GF-D8 (cell line): ENCODE measurements around the gene PCNT.

Experiments used
- DNase-seq: peaks from one replicate; lab custom pipeline; 2025; lab: John Stamatoyannopoulos, UW

The PCNT gene, protein sequence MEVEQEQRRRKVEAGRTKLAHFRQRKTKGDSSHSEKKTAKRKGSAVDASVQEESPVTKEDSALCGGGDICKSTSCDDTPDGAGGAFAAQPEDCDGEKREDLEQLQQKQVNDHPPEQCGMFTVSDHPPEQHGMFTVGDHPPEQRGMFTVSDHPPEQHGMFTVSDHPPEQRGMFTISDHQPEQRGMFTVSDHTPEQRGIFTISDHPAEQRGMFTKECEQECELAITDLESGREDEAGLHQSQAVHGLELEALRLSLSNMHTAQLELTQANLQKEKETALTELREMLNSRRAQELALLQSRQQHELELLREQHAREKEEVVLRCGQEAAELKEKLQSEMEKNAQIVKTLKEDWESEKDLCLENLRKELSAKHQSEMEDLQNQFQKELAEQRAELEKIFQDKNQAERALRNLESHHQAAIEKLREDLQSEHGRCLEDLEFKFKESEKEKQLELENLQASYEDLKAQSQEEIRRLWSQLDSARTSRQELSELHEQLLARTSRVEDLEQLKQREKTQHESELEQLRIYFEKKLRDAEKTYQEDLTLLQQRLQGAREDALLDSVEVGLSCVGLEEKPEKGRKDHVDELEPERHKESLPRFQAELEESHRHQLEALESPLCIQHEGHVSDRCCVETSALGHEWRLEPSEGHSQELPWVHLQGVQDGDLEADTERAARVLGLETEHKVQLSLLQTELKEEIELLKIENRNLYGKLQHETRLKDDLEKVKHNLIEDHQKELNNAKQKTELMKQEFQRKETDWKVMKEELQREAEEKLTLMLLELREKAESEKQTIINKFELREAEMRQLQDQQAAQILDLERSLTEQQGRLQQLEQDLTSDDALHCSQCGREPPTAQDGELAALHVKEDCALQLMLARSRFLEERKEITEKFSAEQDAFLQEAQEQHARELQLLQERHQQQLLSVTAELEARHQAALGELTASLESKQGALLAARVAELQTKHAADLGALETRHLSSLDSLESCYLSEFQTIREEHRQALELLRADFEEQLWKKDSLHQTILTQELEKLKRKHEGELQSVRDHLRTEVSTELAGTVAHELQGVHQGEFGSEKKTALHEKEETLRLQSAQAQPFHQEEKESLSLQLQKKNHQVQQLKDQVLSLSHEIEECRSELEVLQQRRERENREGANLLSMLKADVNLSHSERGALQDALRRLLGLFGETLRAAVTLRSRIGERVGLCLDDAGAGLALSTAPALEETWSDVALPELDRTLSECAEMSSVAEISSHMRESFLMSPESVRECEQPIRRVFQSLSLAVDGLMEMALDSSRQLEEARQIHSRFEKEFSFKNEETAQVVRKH (N-terminal part only)

DNA sequence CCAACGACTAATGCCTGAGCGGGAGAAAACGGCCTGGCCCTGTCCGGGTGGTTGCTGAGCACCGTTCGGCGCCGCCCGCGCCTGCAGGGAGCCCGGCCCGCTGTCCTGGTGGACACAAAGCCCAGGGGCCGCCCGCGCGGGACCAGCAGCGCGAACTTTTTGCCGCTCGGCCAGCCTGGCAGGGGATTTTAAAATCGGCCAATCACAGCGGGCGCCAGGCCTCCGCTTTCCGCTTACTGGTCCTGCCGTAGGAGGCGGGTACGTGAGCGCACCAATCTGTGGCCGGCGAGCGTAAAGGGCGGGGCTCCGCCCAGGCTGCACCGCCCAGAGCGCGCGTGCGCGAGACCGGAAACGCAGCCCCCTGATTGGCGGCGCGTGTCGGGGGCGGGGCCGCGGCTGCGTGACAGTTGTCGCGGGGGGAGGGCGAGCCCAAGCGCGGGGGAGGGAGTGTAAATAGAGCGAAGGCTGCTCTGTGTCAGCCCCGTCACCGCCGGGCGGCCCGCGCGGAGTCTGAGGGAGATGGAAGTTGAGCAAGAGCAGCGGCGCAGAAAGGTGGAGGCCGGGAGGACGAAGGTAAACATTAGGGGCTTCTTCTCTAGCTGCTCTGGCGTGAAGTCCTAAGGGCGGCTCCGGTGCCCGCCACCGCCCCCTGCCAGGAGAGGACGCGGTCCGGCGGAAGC, at the start of gene PCNT, which contains the start of gene C21orf58:
TSS of gene PCNT (plus strand) at position 447 of the 680 bp plus-strand sequence. CDS start at position 520, 73 bp downstream.
TSS of gene C21orf58 (minus strand) at position 161 of the 680 bp plus-strand sequence. CDS start 1,132 bp downstream, outside the sequence.
- DNase-seq: peak; percentile 96

DNA sequence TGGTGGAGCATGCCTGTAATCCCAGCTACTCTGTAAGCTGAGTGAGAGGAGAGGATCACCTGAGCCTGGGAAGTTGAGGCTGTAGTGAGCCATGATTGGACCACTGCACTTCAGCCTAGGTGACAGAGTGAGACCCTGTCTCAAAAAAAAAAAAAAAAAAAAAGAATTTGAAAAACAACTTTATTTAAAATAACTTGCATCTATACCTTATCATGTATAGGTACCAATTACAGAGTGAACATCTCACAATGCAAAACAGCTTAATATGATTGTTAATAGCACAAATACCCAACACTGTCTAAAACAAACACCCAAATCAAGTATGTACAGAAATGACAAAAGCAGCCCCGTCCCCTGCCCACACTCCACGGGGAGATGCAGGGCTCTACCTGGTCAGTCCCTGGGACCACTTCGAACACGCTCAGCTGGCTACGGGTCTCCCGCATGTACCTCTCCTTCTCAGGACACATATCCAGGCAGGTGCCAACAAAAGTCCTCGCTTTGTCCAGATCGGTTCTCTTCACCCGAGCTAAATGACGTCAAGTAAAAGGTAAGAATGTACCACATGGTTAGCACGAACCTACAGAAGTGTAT, 49.1 kb upstream of the PCNT start:
- DNase-seq: no peak

- DNase-seq: no peak
These were observed 39.8 kb upstream of the PCNT start for GRCh38 chr21:46284077-46284644.

GRCh38 chr21:46284733-46285132, 39.2 kb upstream of the PCNT start:
- DNase-seq: no peak

GRCh38 chr21:46285206-46285661, 38.7 kb upstream of the PCNT start, which contains the start of gene MCM3AP:
TSS of gene MCM3AP (minus strand) at chr21:46285611. CDS start at chr21:46285286, 325 bp downstream.
- peak; percentile 15 for DNase-seq

DNA sequence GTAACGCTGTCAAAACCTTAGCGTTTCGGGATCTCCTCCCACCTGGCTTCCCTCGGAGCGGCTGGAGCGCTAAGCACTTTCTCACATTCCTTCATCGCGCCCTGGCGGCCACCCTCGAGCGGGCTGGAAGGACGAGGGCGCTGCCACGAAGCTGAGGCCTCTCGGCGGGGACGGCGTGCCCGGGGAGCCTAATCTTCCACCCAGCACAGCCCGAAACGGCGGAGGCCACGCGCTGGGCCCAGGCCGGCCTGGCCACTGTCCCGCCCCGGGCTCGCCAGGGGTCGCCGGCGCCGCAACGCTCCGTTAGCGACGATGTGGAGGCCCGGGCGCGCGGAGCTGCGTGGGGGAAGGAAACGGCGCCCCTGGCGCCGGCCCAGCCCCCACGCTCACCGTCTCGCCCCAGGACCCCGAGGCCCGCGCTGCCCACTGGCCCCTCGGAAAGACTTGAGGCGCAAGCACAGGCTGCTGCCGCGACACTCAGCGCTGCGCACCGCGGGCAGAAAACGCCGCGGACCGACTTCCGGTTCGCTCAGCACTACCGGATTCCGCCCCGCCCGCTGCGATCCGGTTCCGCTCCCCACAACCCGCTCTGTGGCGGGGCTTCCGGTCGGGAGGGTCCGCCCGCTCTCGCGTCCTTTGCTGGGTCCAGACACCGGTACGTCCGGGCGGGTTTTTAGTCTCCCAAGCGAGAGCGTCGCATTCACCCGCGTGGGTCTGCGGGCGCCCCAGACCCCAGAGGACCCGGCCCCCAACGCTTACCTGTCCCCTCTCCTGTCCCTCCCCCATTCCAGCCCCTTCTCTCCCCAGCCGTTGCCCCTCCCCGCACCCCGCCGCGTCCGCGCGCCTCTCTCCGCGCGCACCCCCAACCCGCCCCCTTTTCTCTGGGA, 38.0 kb upstream of the PCNT start, which contains the start of gene YBEY:
TSS of gene YBEY (plus strand) at position 582 of the 887 bp plus-strand sequence. CDS start 572 bp downstream, outside the sequence.
- DNase-seq: peak; percentile 67

DNA sequence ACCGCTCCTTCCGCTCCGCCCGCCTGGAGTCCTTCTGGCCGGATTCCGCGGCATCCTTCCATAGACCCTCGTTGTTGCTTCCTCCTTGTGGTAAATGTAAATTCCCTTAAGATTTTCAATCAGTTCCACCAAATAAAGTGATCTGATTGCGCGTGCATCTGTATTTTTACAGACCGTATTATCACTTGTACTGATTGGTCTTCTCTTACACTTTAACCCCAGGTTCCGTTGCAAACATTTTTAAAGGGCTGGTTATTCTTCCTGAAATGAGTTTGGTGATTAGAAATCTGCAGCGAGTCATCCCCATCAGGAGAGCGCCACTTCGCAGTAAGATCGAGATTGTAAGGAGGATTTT, 37.3 kb upstream of the PCNT start:
- peak; percentile 65 for DNase-seq

DNA sequence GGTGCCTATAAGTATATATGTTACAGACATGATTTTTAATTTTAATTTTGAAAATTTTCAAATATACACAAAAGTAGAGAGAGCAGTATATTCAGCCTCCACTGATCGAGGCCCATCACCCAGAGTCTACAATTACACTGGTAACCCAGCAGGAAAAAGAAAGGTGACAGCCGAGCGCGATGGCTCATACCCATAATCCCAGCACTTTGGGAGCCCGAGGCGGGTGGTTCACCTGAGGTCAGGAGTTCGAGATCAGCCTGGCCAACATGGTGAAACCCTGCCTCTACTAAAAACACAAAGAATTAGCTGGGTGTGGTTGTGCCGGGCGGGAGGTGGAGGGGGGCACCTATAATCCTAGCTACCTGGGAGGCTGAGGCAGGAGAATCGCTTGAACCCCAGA, 36.4 kb upstream of the PCNT start:
- no peak for DNase-seq

GRCh38 chr21:46289655-46290179, 34.2 kb upstream of the PCNT start:
- no peak for DNase-seq

DNA sequence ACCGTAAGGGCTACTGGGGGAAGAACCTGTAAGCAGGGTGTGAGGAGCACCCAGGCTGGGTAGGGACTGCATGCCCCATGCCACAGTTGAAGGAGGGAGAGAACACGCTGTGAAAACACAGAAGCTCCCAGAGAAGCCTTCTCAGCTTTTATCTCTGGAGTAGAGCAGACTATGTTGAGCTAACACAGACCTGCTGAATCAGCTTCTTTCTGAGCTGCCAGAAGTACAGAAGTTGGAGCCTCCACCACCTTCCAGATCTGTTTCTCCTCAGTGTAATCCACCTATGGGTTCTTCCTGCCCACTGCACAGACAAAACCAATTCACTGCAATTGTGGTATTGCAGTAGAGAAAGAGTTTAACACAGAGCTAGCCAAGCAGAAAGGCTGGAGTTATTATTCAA, 32.4 kb upstream of the PCNT start:
- DNase-seq: no peak

GRCh38 chr21:46294647-46295176, 29.2 kb upstream of the PCNT start:
- DNase-seq: peak; percentile 52

DNA sequence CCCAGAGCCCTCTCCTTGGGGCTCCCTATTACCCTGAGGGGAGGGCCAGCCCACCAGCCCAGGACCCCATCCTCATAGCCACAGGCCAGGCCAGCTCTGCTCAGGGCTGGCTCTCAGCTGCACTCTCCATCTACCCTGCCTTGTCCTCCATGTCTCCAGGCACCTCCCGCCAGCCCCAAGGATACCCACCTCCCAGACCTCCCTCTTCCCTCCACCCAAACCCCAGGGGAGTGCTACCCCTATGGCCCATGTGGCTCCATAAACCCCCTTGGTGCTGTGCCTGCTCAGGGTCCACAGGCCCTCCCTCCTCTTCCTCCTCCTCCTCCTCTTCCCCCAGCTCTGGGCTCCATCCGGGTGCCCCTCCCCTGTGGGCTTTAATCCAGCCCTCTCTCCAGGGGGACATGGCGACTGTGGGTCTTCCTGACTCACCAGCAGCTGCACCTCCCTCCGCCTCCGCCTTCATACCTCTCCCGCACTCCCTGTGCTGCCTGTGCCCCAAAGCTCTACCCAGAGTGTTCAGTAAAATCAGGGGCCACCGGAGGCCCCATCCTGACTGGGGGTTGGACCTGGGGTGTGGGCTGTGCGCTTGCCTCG, 28.7 kb upstream of the PCNT start:
- DNase-seq: peak; percentile 44

DNA sequence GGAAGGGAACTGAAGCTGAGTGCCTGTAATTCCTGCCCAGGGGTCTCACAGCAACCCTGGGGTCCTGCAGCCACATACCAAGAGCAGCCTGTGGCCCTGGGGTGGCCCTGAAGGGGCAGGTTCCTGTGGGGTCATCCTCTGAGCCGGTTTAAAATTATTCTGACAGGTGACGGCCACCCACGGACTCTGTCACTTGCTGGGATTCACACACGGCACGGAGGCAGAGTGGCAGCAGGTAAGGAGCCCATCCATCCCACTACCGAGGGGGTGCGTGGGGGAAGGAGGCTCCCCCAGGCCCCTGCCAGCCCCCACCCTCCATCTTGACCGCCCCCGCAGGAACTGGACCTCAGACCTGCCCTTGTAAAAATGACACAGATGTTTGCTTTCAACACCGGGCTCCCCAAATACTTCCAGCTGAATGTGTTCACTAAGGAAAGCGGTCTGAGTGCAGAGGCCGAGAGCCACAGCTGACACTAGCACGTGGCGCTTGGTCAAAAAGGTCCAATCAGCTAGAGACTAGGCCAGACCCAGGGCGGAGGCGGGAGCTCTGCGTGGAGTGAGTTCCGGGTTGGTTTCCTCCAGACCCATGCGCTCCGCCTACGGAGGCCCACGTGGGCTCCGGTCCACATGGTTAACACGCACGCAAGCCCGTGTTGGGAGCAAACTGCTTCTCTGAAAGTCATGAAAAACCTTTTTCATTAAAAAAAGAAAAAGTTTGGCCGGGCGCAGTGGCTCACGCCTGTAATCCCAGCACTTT, 27.8 kb upstream of the PCNT start:
- peak; percentile 94 for DNase-seq

DNA sequence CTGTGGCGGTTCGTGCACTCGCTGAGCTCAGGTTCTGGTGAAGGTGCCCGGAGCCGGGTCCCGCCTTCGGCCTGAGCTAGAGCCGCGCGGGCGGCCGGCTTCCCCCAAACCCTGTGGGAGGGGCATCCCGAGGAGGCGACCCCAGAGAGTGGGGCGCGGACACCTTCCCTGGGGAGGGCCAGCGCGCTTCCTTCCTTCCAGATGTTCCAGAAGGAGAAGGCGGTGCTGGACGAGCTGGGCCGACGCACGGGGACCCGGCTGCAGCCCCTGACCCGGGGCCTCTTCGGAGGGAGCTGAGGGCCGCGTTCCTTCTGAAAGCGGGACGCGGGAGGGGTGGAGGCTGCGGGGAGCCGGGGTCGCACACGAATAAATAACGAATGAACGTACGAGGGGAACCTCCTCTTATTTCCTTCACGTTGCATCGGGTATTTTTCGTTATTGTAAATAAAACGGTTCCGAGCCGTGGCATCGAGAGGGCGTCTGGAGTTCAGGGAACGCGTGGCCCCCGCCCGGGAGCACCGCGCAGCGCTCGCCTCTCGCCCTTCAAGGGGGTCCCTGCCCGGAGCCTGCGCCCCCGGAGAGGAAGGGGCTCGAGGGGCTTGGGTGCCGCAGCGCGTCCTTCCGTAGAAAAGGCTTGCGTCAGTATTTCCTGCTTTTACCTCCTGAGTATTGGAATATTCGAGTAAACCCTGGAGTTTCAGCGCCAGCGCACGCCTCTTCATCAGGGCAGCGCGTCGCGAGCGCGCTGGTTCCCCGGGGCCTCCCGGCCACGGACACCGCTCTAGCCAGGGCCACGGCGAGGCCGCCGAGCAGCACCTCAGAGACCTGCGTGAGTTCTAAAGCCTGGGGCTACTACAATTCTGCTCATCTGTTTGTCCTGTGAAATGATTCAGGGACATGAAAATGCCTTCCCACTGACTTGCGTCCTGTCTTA, 26.4 kb upstream of the PCNT start:
- DNase-seq: peak; percentile 25

GRCh38 chr21:46299167-46299566, 24.8 kb upstream of the PCNT start:
- no peak for DNase-seq

- DNase-seq: no peak
These were observed 22.2 kb upstream of the PCNT start for GRCh38 chr21:46301759-46302158.
